HG02678 (cell line): Measurements from ENCODE around the gene CACNA1H.
"Not testable (repeated sequence)": the region's sequence is repeated elsewhere in the genome, so short reads cannot be mapped to it uniquely, and the experiment has no call there.

ENCODE experiments used
- ATAC-seq: cut with Tn5 transposase; IDR thresholded peaks from one replicate; pipeline ENCODE4 v1.9.1; 2021; ENCODE audit warnings: mild to moderate bottlenecking, moderate library complexity; ENCODE audit not compliant: unreplicated experiment

The CACNA1H gene

GRCh38 chr16:1185460-1186207 is 32.7 kb downstream of the CACNA1H start:
- ATAC-seq = not testable (repeated sequence)

GRCh38 chr16:1188432-1189189 is 35.7 kb downstream of the CACNA1H start:
- ATAC-seq = no peak

DNA sequence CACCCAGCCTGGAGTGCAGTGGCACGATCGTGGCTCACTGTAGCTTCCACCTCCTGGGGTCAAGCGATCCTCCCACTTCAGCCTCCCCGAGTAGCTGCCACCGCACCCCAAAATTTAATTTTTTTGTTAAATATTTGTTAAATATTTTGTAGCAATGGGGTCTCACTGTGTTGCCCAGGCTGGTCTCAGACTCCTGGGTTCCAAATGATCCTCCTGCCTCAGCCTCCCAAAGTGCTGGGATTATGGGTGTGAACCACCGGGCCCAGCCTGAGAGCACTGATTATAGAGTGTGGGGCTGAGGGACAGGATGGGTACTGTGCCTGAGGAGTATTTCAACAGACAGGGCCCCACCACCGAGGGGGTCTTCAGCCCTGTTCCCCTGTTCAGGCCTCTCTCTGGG is 36.5 kb downstream of the CACNA1H start:
- no peak for ATAC-seq

GRCh38 chr16:1190789-1191188 is 37.9 kb downstream of the CACNA1H start:
- ATAC-seq = not testable (repeated sequence)

GRCh38 chr16:1192384-1193073 is 39.6 kb downstream of the CACNA1H start:
- ATAC-seq = no peak

GRCh38 chr16:1193143-1193824 is 40.4 kb downstream of the CACNA1H start:
- ATAC-seq = no peak

GRCh38 chr16:1193825-1194581 is 41.1 kb downstream of the CACNA1H start:
- ATAC-seq = no peak

DNA sequence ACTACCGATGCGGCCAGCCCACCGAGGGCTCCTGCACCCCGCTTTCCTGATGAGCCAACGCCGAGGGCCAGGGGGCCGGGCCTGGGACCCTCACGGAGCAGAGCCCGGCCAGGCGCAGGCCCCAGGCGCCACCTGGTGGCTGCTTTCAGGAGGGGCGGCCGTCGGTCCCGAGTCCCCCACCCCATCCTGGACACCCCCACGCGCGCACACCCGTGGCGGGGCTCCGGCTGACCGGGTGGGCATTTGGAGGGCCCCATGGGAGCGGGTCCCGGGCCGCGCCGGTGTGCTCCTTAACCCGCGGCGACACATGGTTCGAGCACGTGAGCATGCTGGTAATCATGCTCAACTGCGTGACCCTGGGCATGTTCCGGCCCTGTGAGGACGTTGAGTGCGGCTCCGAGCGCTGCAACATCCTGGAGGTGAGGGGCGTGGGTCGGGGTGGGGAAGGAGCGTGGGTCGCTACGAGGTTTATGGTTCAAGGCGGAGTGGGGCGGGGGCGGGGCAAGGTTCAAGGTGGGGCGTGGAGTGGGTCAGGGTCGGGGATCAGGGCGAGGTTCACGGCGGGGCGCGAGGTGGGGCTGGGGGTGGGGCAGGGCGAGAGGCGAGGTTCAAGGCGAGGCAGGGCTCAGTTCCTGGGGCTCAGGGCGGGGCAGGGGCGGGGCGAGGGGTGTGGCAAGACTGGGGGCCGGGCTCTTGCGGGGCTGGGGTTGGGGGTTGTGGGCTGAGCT is 41.9 kb downstream of the CACNA1H start:
- no peak for ATAC-seq

GRCh38 chr16:1195393-1195666 is 42.4 kb downstream of the CACNA1H start:
- ATAC-seq = no peak

DNA sequence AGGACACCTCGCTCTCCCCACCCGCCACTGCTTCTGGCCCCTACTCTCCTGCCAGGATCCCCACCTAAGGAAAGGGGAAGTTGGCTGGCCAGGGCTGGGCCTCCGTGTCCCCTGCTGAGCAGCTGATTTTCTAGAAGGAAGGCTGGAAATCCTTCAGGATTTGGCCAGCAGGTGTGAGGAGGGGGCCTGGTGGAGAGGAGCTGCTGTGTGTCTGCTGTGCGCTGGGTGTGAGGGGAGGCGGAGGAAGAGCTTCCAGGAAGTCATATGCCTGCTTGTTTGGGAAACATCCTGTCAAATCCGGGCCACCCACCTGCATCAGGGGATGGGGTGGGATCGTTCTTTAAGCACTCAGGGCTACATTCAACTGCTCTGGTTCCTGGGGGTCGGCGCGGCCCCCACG is 43.6 kb downstream of the CACNA1H start:
- no peak for ATAC-seq

DNA sequence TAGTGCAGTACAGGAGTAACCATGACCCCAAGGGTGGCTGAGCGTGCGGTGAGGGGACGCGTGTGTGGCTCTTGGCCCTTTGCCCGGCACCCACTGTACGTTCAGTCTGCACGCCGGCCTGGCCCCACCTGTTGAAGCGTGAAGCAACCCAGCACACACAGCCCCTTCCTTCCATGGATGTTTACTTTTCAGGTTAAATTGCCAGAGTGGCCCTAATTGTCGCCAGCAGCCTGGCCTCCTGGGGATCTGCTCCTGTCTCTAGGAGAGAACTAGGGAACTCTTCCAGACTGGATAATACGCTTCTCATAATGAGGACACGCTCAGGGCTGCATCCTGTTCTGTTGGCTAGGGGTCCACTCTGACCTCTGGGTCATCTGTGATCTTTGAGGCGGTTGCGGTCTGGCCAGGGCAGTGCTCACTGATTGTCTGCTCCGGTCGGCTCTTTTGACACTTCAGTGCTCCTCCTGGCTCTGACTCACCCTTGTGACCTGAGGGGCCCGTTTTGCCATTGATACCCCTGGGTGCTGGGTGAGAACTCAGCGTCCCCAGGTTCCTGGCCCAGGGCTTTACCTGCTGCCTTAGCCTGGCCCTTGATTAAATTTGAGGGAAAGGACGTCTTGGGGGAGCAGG is 44.4 kb downstream of the CACNA1H start:
- ATAC-seq = no peak

GRCh38 chr16:1198194-1198593 is 45.3 kb downstream of the CACNA1H start:
- ATAC-seq = no peak

DNA sequence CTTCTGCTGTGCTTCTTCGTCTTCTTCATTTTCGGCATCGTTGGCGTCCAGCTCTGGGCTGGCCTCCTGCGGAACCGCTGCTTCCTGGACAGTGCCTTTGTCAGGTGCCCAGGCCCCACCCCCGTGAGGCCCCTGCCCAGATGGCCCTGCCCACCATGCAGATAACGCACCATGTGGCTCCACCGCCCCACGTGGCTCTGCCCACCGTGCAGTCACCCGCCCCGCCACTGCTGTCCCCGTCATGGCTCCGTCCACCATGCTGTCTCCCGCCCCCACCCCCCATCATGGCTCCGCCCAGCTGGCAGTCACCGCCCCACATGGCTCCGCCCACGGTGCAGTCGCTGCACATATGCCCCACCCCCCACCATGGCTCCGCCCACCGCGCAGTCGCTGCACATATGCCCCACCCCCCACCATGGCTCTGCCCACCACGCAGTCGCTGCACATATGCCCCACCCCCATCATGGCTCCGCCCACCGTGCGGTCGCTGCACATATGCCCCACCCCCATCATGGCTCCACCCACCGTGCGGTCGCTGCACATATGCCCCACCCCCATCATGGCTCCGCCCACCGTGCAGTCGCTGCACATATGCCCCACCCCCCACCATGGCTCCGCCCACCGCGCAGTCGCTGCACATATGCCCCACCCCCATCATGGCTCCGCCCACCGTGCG is 45.9 kb downstream of the CACNA1H start:
- not testable (repeated sequence) for ATAC-seq

DNA sequence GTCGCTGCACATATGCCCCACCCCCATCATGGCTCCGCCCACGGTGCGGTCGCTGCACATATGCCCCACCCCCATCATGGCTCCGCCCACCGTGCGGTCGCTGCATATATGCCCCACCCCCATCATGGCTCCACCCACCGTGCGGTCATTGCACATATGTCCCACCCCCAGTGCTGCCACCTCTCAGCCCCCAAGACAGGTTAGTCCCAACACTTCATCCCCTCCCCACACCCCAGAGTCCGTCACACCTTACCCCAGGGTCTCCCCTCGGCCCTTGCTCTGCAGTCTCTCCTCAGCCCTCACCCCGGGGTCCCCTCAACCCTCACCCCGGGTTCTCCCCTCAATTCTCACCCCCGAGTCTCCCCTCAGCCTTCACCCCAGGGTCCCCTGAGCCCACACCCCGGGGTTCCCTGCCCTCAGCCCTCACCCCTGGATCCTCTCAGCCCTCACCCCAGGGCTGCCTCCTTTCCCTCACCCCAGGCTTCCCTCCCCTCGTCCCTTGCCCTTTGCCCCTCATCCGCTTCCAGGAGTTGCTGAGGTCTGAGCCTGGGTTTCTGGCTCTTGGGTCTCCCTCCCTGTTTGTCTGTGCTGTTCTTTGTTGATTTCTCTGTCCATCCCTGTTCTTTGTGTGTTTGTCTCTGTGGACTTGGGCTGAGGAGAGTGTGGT is 46.6 kb downstream of the CACNA1H start:
- ATAC-seq = no peak

GRCh38 chr16:1200014-1200627 is 47.2 kb downstream of the CACNA1H start:
- ATAC-seq = no peak

DNA sequence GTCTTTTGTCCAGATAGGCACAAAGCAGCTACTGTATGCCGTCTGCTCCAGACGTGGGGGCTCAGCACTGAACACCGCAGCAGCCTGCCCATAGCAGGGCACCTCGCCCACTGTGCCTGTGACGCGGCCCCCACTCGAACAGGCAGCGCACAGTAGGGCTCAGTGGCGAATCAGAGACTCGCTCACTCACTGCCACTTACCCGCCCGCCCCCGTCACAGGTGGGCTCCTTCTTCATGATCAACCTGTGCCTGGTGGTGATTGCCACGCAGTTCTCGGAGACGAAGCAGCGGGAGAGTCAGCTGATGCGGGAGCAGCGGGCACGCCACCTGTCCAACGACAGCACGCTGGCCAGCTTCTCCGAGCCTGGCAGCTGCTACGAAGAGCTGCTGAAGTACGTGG is 48.5 kb downstream of the CACNA1H start:
- ATAC-seq = no peak

GRCh38 chr16:1202274-1202673 is 49.4 kb downstream of the CACNA1H start:
- no peak for ATAC-seq

DNA sequence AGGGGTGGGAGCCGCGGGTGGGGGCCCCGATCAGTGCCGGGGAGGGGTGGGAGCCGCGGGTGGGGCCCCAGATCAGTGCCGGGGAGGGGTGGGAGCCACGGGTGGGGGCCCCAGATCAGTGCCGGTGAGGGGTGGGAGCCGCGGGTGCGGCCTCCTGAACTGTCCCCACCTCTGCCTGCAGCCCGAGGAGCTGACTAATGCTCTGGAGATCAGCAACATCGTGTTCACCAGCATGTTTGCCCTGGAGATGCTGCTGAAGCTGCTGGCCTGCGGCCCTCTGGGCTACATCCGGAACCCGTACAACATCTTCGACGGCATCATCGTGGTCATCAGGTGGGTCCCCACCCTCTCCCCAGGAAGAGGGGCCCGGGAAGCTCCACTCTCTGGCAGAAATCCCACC is 52.0 kb downstream of the CACNA1H start:
- no peak for ATAC-seq
